GM10847 (cell line): Measurements from ENCODE around the gene MBOAT1.

ENCODE experiments used
- POLR2A ChIP-seq: IDR thresholded peaks from 2 replicates; pipeline ENCODE4 v1.6.1; 2011; ENCODE audit not compliant: insufficient read length; ENCODE audit errors: extremely low read depth

The MBOAT1 gene

GRCh38 chr6:20212392-20213111, at the start of gene MBOAT1:
TSS of gene MBOAT1 (minus strand) at chr6:20212469. CDS start at chr6:20212234, 235 bp downstream.
- TF ChIP-seq POLR2A = peak; percentile 26

GRCh38 chr6:20261685-20262084, 49.4 kb upstream of the MBOAT1 start:
- no peak for TF ChIP-seq POLR2A

GRCh38 chr6:20260360-20260759, 48.1 kb upstream of the MBOAT1 start:
- TF ChIP-seq POLR2A = no peak

GRCh38 chr6:20259316-20260049, 47.2 kb upstream of the MBOAT1 start:
- no peak for TF ChIP-seq POLR2A

- TF ChIP-seq POLR2A = no peak
These were observed 43.2 kb upstream of the MBOAT1 start for GRCh38 chr6:20255428-20255827.

- TF ChIP-seq POLR2A = no peak
These were observed 42.0 kb upstream of the MBOAT1 start for GRCh38 chr6:20254295-20254694.

- TF ChIP-seq POLR2A = no peak
These were observed 40.8 kb upstream of the MBOAT1 start for GRCh38 chr6:20253021-20253420.

GRCh38 chr6:20252311-20252710, 40.0 kb upstream of the MBOAT1 start:
- TF ChIP-seq POLR2A = no peak

- TF ChIP-seq POLR2A = no peak
These were observed 39.3 kb upstream of the MBOAT1 start for GRCh38 chr6:20251525-20251924.

GRCh38 chr6:20246125-20246524, 33.9 kb upstream of the MBOAT1 start:
- TF ChIP-seq POLR2A = no peak

GRCh38 chr6:20243288-20243687, 31.0 kb upstream of the MBOAT1 start:
- TF ChIP-seq POLR2A = no peak

GRCh38 chr6:20242397-20242796, 30.1 kb upstream of the MBOAT1 start:
- no peak for TF ChIP-seq POLR2A

- TF ChIP-seq POLR2A = no peak
These were observed 28.8 kb upstream of the MBOAT1 start for GRCh38 chr6:20241102-20241501.

- TF ChIP-seq POLR2A = no peak
These were observed 26.7 kb upstream of the MBOAT1 start for GRCh38 chr6:20238688-20239587.

GRCh38 chr6:20237677-20238460, 25.6 kb upstream of the MBOAT1 start:
- no peak for TF ChIP-seq POLR2A

- no peak for TF ChIP-seq POLR2A
These were observed 24.8 kb upstream of the MBOAT1 start for GRCh38 chr6:20236909-20237600.
